ENCODE data around the gene LRRC8A. TPM values are rescaled to one million over a fixed set of nuclear protein-coding genes. Genes with fewer than 3 reads are reported as not detected.

Gene LRRC8A
- total RNA-seq, 1 experiment from 2014 or later, result 16.4 TPM

DNA sequence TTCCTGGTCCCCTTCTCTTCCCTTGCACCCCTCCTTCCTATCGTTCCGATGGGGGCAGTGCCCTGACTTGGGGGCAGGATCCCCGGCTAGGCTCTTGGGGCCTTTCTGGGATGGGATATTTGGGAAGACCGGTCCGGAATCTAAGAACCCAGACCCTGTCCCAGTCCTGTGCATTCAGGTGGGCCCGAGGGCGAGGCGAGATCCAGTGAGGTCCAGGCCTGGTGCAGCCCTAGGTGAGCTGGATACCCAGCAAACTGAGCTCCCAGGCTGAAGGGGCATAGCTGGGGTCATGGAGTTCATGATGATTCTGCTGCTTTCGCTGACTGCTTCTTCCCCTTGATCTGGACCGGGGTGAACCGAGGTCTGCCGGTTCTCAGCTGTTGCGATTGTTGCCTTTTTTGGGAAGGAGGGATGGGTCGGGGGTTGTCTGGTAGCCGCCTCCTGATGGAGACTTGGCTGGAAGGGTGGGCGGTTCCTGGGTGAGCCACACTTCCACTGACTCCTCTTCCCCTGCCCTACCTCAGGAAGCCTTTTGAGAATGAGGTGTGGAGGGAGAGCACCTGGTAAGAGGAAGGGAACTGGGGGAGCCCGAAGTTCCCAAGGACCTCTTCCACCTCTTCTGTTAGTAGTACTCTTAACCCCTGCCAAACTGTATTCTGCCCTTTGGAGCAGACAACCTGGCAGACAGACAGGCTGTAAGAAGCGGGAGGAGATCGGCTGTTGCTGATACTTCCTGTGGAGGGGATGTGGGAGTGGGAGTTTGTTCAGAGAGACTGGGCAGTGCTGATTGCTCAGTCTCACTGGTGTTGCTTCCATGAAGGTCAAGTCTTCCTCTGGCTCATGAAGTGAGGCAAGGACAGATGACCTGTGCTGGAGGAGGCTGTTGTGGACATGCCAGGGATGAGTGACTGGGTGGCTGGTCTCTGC, 1.0 kb downstream of the LRRC8A start:
- ATAC-seq, result no peak
- H3K4me1 ChIP-seq (ENCODE audit: control insufficient read depth, insufficient read depth, low read length), result peaks cover 8% of the 10 kb centered on the region
- no peaks in the 10 kb centered on the region for H3K9me3 ChIP-seq (ENCODE audit: control insufficient read depth, insufficient read depth, low read depth, low read length)
- no peaks in the 10 kb centered on the region for H3K27me3 ChIP-seq (ENCODE audit: control insufficient read depth, insufficient read depth, low read length)
- CTCF ChIA-PET, result no interaction called here
- no peak for TF ChIP-seq SIN3A (IDR thresholded peaks at IDR 0.05; ENCODE audit: borderline replicate concordance, insufficient read depth, low read depth, low read length)
- no peak for TF ChIP-seq TCF7L2 (IDR thresholded peaks at IDR 0.05; ENCODE audit: low read depth, low read length)
- TF ChIP-seq, protein P1, sequence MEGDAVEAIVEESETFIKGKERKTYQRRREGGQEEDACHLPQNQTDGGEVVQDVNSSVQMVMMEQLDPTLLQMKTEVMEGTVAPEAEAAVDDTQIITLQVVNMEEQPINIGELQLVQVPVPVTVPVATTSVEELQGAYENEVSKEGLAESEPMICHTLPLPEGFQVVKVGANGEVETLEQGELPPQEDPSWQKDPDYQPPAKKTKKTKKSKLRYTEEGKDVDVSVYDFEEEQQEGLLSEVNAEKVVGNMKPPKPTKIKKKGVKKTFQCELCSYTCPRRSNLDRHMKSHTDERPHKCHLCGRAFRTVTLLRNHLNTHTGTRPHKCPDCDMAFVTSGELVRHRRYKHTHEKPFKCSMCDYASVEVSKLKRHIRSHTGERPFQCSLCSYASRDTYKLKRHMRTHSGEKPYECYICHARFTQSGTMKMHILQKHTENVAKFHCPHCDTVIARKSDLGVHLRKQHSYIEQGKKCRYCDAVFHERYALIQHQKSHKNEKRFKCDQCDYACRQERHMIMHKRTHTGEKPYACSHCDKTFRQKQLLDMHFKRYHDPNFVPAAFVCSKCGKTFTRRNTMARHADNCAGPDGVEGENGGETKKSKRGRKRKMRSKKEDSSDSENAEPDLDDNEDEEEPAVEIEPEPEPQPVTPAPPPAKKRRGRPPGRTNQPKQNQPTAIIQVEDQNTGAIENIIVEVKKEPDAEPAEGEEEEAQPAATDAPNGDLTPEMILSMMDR (IDR thresholded peaks at IDR 0.05), result no peak
- TF ChIP-seq, protein P2, sequence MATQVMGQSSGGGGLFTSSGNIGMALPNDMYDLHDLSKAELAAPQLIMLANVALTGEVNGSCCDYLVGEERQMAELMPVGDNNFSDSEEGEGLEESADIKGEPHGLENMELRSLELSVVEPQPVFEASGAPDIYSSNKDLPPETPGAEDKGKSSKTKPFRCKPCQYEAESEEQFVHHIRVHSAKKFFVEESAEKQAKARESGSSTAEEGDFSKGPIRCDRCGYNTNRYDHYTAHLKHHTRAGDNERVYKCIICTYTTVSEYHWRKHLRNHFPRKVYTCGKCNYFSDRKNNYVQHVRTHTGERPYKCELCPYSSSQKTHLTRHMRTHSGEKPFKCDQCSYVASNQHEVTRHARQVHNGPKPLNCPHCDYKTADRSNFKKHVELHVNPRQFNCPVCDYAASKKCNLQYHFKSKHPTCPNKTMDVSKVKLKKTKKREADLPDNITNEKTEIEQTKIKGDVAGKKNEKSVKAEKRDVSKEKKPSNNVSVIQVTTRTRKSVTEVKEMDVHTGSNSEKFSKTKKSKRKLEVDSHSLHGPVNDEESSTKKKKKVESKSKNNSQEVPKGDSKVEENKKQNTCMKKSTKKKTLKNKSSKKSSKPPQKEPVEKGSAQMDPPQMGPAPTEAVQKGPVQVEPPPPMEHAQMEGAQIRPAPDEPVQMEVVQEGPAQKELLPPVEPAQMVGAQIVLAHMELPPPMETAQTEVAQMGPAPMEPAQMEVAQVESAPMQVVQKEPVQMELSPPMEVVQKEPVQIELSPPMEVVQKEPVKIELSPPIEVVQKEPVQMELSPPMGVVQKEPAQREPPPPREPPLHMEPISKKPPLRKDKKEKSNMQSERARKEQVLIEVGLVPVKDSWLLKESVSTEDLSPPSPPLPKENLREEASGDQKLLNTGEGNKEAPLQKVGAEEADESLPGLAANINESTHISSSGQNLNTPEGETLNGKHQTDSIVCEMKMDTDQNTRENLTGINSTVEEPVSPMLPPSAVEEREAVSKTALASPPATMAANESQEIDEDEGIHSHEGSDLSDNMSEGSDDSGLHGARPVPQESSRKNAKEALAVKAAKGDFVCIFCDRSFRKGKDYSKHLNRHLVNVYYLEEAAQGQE (IDR thresholded peaks at IDR 0.05; ENCODE audit: insufficient read depth in 1 of 2, low read depth in 2 of 2, low read length in 1 of 2), result no peak
- TF ChIP-seq POLR2AphosphoS5 (IDR thresholded peaks at IDR 0.05; ENCODE audit: low read depth, low read length), result no peak
- in situ Hi-C loops (cut with HindIII; ENCODE audit: low pct_unique_long_range_greater_than_20kb, low sequenced_read_pairs) (no loop called here), intact Hi-C loops (cut with micrococcal nuclease; ENCODE audit: unreplicated experiment) (no loop called here)
- peak overlapping the region; percentile 83 for H3K27ac ChIP-seq (ENCODE audit: low read length)
- H3K4me3 ChIP-seq (ENCODE audit: low read depth in 2 of 2, low read length in 2 of 2), result peak overlapping the region; percentile 87 to 88
- POLR2A ChIA-PET, result interaction anchor here (0.7 kb wide), 2 partner anchors 62 to 145 kb away, joined by 4 read pairs; no protein-coding TSS in a partner anchor
- BruUV-seq (replicated peaks), result no TSS peak
- no peak for DNase-seq (ENCODE audit: low read depth, low spot score)
- peaks cover 7% of the 10 kb centered on the region; the same call in 1 of the 2 replicates for H3K36me3 ChIP-seq (ENCODE audit: control insufficient read depth, insufficient read depth, low read length)

DNA sequence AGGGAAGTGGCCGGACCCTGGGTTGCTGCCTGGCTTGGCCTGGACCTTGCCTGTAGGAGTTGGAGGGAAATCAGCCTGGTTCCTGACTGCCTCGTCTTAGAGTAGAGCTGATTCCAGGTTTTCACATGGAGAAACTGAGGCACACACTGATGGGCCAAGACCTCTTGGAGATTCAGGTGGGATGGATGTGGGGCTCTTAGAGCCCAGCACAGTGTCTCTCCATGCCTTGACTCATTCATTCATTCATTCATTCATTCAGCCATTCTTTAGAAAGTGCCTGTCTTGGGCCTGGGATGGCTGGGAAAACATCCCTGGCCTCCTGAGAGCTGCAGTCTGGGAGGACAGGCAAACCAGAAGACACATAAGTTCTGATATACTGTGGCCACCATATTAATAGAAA, 2.2 kb downstream of the LRRC8A start:
- CTCF ChIA-PET, result interaction anchor here (0.6 kb wide), 1 partner anchor 149 kb away, joined by 5 read pairs; no protein-coding TSS in a partner anchor
- H3K27ac ChIP-seq (ENCODE audit: low read length), result no peak overlapping the region
- ATAC-seq (no peak), DNase-seq (ENCODE audit: low read depth, low spot score) (no peak)
- peaks cover 7% of the 10 kb centered on the region; the same call in 1 of the 2 replicates for H3K36me3 ChIP-seq (ENCODE audit: control insufficient read depth, insufficient read depth, low read length)
- H3K9me3 ChIP-seq (ENCODE audit: control insufficient read depth, insufficient read depth, low read depth, low read length), result no peaks in the 10 kb centered on the region
- in situ Hi-C loops (cut with HindIII; ENCODE audit: low pct_unique_long_range_greater_than_20kb, low sequenced_read_pairs), result no loop called here
- TF ChIP-seq TCF7L2 (IDR thresholded peaks at IDR 0.05; ENCODE audit: low read depth, low read length) (no peak), SIN3A (IDR thresholded peaks at IDR 0.05; ENCODE audit: borderline replicate concordance, insufficient read depth, low read depth, low read length) (no peak), POLR2AphosphoS5 (IDR thresholded peaks at IDR 0.05; ENCODE audit: low read depth, low read length) (no peak)
- TF ChIP-seq, protein P2 (IDR thresholded peaks at IDR 0.05; ENCODE audit: insufficient read depth in 1 of 2, low read depth in 2 of 2, low read length in 1 of 2), result no peak
- TF ChIP-seq, protein P1 (IDR thresholded peaks at IDR 0.05), result no peak
- BruUV-seq (replicated peaks), result TSS peak; percentile 66
- intact Hi-C loops (cut with micrococcal nuclease; ENCODE audit: unreplicated experiment), result no loop called here
- H3K4me3 ChIP-seq (ENCODE audit: low read depth in 2 of 2, low read length in 2 of 2), result no peak overlapping the region
- no peaks in the 10 kb centered on the region for H3K27me3 ChIP-seq (ENCODE audit: control insufficient read depth, insufficient read depth, low read length)
- POLR2A ChIA-PET, result no interaction called here
- peaks cover 8% of the 10 kb centered on the region for H3K4me1 ChIP-seq (ENCODE audit: control insufficient read depth, insufficient read depth, low read length)
